MM.1S (cell line): ENCODE data around the gene LILRA2.

Experiments
- DNase-seq: peaks from one replicate; pipeline ENCODE4 v3.0.0-alpha.2; 2015
- H2AFZ ChIP-seq: fragments of 300-600 bp; sonication (generic); 2 replicates; pipeline ENCODE4 v1.6.0; 2016; ENCODE audit warnings: antibody characterized with exemption, low read length
- H3F3A ChIP-seq: fragments of 300-600 bp; sonication (generic); 2 replicates; pipeline ENCODE4 v1.6.1; 2016; ENCODE audit warnings: mild to moderate bottlenecking, antibody characterized with exemption, low read length, moderate library complexity, mixed read lengths; ENCODE audit not compliant: insufficient read depth
- H3K27ac ChIP-seq: fragments of 300-600 bp; sonication (generic); 2 replicates; pipeline ENCODE4 v1.5.1; 2016; ENCODE audit warnings: mild to moderate bottlenecking, low read length
- H3K27me3 ChIP-seq: fragments of 300-600 bp; sonication (generic); replicated peaks from 2 replicates; pipeline ENCODE4 v1.6.0; 2016; ENCODE audit warnings: low read length; ENCODE audit not compliant: insufficient read depth
- H3K36me3 ChIP-seq: fragments of 300-600 bp; sonication (generic); replicated peaks from 2 replicates; pipeline ENCODE4 v1.6.1; 2016; ENCODE audit warnings: mild to moderate bottlenecking, low read length, mixed read lengths; ENCODE audit not compliant: insufficient read depth
- H3K4me1 ChIP-seq: fragments of 300-600 bp; sonication (generic); 2 replicates; pipeline ENCODE4 v1.6.1; 2016; ENCODE audit warnings: low read length, mixed read lengths
- H3K4me2 ChIP-seq: fragments of 300-600 bp; sonication (generic); 2 replicates; pipeline ENCODE4 v1.6.0; 2016; ENCODE audit warnings: low read depth, low read length
- H3K4me3 ChIP-seq: fragments of 300-600 bp; sonication (generic); 2 replicates; pipeline ENCODE4 v1.5.1; 2016; ENCODE audit warnings: low read length, mixed read lengths
- H3K79me2 ChIP-seq: fragments of 300-600 bp; sonication (generic); 2 replicates; pipeline ENCODE4 v1.6.1; 2016; ENCODE audit warnings: mixed run types, low read length, mixed read lengths
- H3K9ac ChIP-seq: fragments of 300-600 bp; sonication (generic); 2 replicates; pipeline ENCODE4 v1.6.1; 2016; ENCODE audit warnings: low read length, mixed read lengths
- H3K9me2 ChIP-seq: fragments of 300-600 bp; sonication (generic); replicated peaks from 2 replicates; pipeline ENCODE4 v1.6.1; 2016; ENCODE audit warnings: mild to moderate bottlenecking, low read length, mixed read lengths; ENCODE audit not compliant: insufficient read depth
- H3K9me3 ChIP-seq: fragments of 300-600 bp; sonication (generic); replicated peaks from 2 replicates; pipeline ENCODE4 v1.6.1; 2016; ENCODE audit warnings: mild to moderate bottlenecking, low read length, mixed read lengths; ENCODE audit not compliant: insufficient read depth
- H4K20me1 ChIP-seq: fragments of 300-600 bp; sonication (generic); 2 replicates; pipeline ENCODE4 v1.6.1; 2016; ENCODE audit warnings: mild to moderate bottlenecking, low read length, moderate library complexity, mixed read lengths; ENCODE audit not compliant: insufficient read depth
- CTCF ChIP-seq: fragments of 300-600 bp; sonication (generic); IDR thresholded peaks from 2 replicates; pipeline ENCODE4 v1.5.1; 2016; ENCODE audit warnings: antibody characterized with exemption, low read length, mixed read lengths
- EZH2 ChIP-seq: fragments of 300-600 bp; sonication (generic); optimal IDR thresholded peaks from 2 replicates; pipeline ENCODE3; 2017; ENCODE audit warnings: low read depth, mild to moderate bottlenecking, antibody characterized with exemption, low read length, mixed read lengths
- EZH2phosphoT487 ChIP-seq: fragments of 300-600 bp; sonication (generic); IDR thresholded peaks from 2 replicates; pipeline ENCODE4 v1.6.1; 2018; ENCODE audit warnings: antibody characterized with exemption, low read length

Gene LILRA2

GRCh38 chr19:54541712-54542111, 31.9 kb upstream of the LILRA2 start:
- no peak overlapping the region for H3K4me2 ChIP-seq
- no peaks in the 10 kb centered on the region for H3K36me3 ChIP-seq
- DNase-seq, result no peak
- no peaks in the 10 kb centered on the region for H4K20me1 ChIP-seq
- H3K9ac ChIP-seq, result no peak overlapping the region
- no peaks in the 10 kb centered on the region for H3F3A ChIP-seq
- H3K4me1 ChIP-seq, result no peaks in the 10 kb centered on the region
- peaks cover 70% of the 10 kb centered on the region for H3K27me3 ChIP-seq
- no peaks in the 10 kb centered on the region for H3K9me2 ChIP-seq
- H3K4me3 ChIP-seq, result no peak overlapping the region
- H3K9me3 ChIP-seq, result no peaks in the 10 kb centered on the region
- no peak overlapping the region for H2AFZ ChIP-seq
- H3K27ac ChIP-seq, result no peak overlapping the region
- H3K79me2 ChIP-seq, result no peaks in the 10 kb centered on the region
- TF ChIP-seq EZH2phosphoT487, result no peak
- TF ChIP-seq EZH2, result no peak
- no peak for TF ChIP-seq CTCF

- Histone ChIP-seq H2AFZ (no peak overlapping the region), H4K20me1 (no peaks in the 10 kb centered on the region), H3K27me3 (peaks cover 68% of the 10 kb centered on the region), H3K9me2 (no peaks in the 10 kb centered on the region), H3K79me2 (no peaks in the 10 kb centered on the region), H3K9me3 (no peaks in the 10 kb centered on the region), H3F3A (no peaks in the 10 kb centered on the region), H3K27ac (no peak overlapping the region), H3K9ac (no peak overlapping the region), H3K4me3 (no peak overlapping the region), H3K36me3 (no peaks in the 10 kb centered on the region), H3K4me2 (no peak overlapping the region), H3K4me1 (no peaks in the 10 kb centered on the region)
- no peak for DNase-seq
- TF ChIP-seq CTCF (no peak), EZH2phosphoT487 (no peak), EZH2 (no peak)
These were observed 24.8 kb upstream of the LILRA2 start for GRCh38 chr19:54548806-54549205.

- no peak overlapping the region for H3K27ac ChIP-seq
- no peaks in the 10 kb centered on the region for H3K9me2 ChIP-seq
- H3K4me2 ChIP-seq, result no peak overlapping the region
- H3K36me3 ChIP-seq, result no peaks in the 10 kb centered on the region
- no peak overlapping the region for H3K4me3 ChIP-seq
- no peak for TF ChIP-seq EZH2
- no peak for TF ChIP-seq EZH2phosphoT487
- no peak for TF ChIP-seq CTCF
- no peaks in the 10 kb centered on the region for H4K20me1 ChIP-seq
- H3K4me1 ChIP-seq, result no peaks in the 10 kb centered on the region
- no peaks in the 10 kb centered on the region for H3F3A ChIP-seq
- H3K9ac ChIP-seq, result no peak overlapping the region
- H2AFZ ChIP-seq, result no peak overlapping the region
- H3K9me3 ChIP-seq, result no peaks in the 10 kb centered on the region
- no peak for DNase-seq
- H3K27me3 ChIP-seq, result peaks cover 68% of the 10 kb centered on the region
- H3K79me2 ChIP-seq, result no peaks in the 10 kb centered on the region
These were observed 24.4 kb upstream of the LILRA2 start for GRCh38 chr19:54549224-54549623.
